Trophoblast cell (in vitro differentiated cells and primary cell): ENCODE data around the gene TMEM235.

Experiments
- DNase-seq, 2 donors: peaks; one replicate each; pipeline ENCODE4 v3.0.0-alpha.2; 2016
- H2AFZ ChIP-seq: 2 replicates; pipeline ENCODE4 v1.6.1; 2013; ENCODE audit warnings: low read length, moderate library complexity, mild to moderate bottlenecking; ENCODE audit not compliant: insufficient read depth, poor library complexity
- H2AK5ac ChIP-seq: 2 replicates; pipeline ENCODE4 v1.6.1; 2013; ENCODE audit warnings: mild to moderate bottlenecking, low read length
- H2BK120ac ChIP-seq: 2 replicates; pipeline ENCODE4 v1.6.1; 2013; ENCODE audit warnings: low read length, mild to moderate bottlenecking, moderate library complexity; ENCODE audit not compliant: insufficient read depth, poor library complexity
- H2BK12ac ChIP-seq: 2 replicates; pipeline ENCODE4 v1.6.1; 2013; ENCODE audit warnings: mild to moderate bottlenecking, low read length, moderate library complexity
- H2BK5ac ChIP-seq: 2 replicates; pipeline ENCODE4 v1.6.1; 2013; ENCODE audit warnings: low read length, low read depth, moderate library complexity, mild to moderate bottlenecking; ENCODE audit not compliant: poor library complexity
- H3K14ac ChIP-seq: 2 replicates; pipeline ENCODE4 v1.6.1; 2013; ENCODE audit warnings: mild to moderate bottlenecking, low read length
- H3K18ac ChIP-seq: 2 replicates; pipeline ENCODE4 v1.6.1; 2013; ENCODE audit warnings: mild to moderate bottlenecking, low read length
- H3K23ac ChIP-seq: 2 replicates; pipeline ENCODE4 v1.6.1; 2013; ENCODE audit warnings: low read length
- H3K27ac ChIP-seq: 2 replicates; pipeline ENCODE4 v1.5.1; 2013; ENCODE audit warnings: low read depth, mild to moderate bottlenecking, inconsistent platforms, low read length, moderate library complexity
- H3K27me3 ChIP-seq: 2 replicates; pipeline ENCODE4 v1.6.1; 2013; ENCODE audit warnings: inconsistent platforms, mild to moderate bottlenecking, low read length, moderate library complexity; ENCODE audit not compliant: insufficient read depth
- H3K36me3 ChIP-seq, 2 experiments: 1 replicate in 1 of 2; 2 replicates in 1 of 2; pipeline ENCODE4 v1.6.1; 2013; ENCODE audit warnings: low read length in 2 of 2, mild to moderate bottlenecking in 2 of 2, moderate library complexity in 1 of 2; ENCODE audit not compliant: insufficient read depth in 2 of 2, control insufficient read depth in 1 of 2
- H3K4ac ChIP-seq: 2 replicates; pipeline ENCODE4 v1.6.1; 2013; ENCODE audit warnings: low read depth, mild to moderate bottlenecking, low read length, moderate library complexity
- H3K4me1 ChIP-seq, 2 experiments: 1 replicate in 1 of 2; 2 replicates in 1 of 2; pipeline ENCODE4 v1.6.1; 2013; ENCODE audit warnings: low read length in 2 of 2, mild to moderate bottlenecking in 2 of 2, moderate library complexity in 1 of 2; ENCODE audit not compliant: insufficient read depth in 2 of 2, control insufficient read depth in 1 of 2
- H3K4me2 ChIP-seq: 2 replicates; pipeline ENCODE4 v1.6.1; 2013; ENCODE audit warnings: inconsistent platforms, mild to moderate bottlenecking, low read length, moderate library complexity
- H3K4me3 ChIP-seq: 2 replicates; pipeline ENCODE4 v1.5.1; 2013; ENCODE audit warnings: mild to moderate bottlenecking, low read depth, low read length, inconsistent platforms
- H3K79me1 ChIP-seq: one replicate; pipeline ENCODE4 v1.6.1; 2013; ENCODE audit warnings: low read length
- H3K79me2 ChIP-seq: 2 replicates; pipeline ENCODE4 v1.6.1; 2013; ENCODE audit warnings: low read length, mild to moderate bottlenecking; ENCODE audit not compliant: control insufficient read depth, insufficient read depth, poor library complexity
- H3K9ac ChIP-seq: 2 replicates; pipeline ENCODE4 v1.6.1; 2013; ENCODE audit warnings: mild to moderate bottlenecking, low read length
- H3K9me3 ChIP-seq: 2 replicates; pipeline ENCODE4 v1.6.1; 2013; ENCODE audit warnings: low read depth, mild to moderate bottlenecking, control low read depth, inconsistent platforms, low read length; ENCODE audit not compliant: insufficient read depth
- H4K12ac ChIP-seq: 2 replicates; pipeline ENCODE4 v1.6.1; 2013; ENCODE audit warnings: low read depth, mild to moderate bottlenecking, low read length, moderate library complexity
- H4K8ac ChIP-seq: 2 replicates; pipeline ENCODE4 v1.6.1; 2013; ENCODE audit warnings: low read depth, mild to moderate bottlenecking, low read length, moderate library complexity
- H4K91ac ChIP-seq: one replicate; pipeline ENCODE4 v1.6.1; 2013; ENCODE audit warnings: low read depth, mild to moderate bottlenecking, low read length, moderate library complexity
- WGBS: extraction: QIAGEN DNeasy Blood & Tissue Kit; methylation state at CpG from one replicate; pipeline ENCODE4 v1.1.7; 2013; ENCODE audit warnings: missing lambda C conversion rate; ENCODE audit not compliant: insufficient read length, insufficient coverage; ENCODE audit errors: extremely low coverage; 5-methylcytosine and 5-hydroxymethylcytosine counted together

TMEM235 gene

DNA sequence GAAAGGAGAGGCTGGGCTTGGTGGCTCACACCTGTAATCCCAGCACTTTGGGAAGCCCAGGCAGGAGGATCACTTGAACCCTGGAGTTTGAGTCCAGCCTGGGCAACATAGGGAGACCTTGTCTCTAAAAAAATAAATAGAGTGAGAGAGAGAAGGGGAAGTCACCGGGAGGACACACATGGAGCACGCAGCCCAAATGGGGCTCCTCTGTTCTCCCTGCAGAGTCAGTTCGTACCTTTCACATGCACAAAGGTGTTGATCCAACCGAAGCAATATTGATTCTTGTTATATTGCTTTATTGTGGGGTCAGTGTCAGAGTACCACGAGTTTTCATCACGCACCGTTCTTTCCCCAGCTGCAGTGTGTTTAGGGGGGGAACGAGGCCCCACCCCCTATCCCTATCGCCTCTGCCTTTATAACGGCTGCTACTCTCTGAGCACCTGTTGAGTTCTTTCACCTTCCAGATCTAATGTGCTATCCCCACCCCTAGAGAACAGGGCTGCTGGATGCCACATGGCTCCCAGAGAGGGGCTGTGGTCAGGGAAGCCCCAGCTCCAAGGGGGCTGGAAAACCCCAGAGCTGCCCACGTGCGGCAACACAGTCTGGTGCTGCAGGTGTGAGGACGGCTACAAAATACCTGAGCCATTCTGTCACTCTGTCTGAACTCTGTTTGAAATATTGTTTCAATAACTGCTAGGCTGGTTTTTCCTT lies 1.0 kb upstream of the TMEM235 start:
- H2AFZ ChIP-seq = no peak overlapping the region
- no peak overlapping the region for H3K27ac ChIP-seq
- WGBS = no CpG with 5 or more reads among the region's 13 CpGs
- H3K36me3 ChIP-seq = no peaks in the 10 kb centered on the region
- H3K79me1 ChIP-seq = no peaks in the 10 kb centered on the region
- H2BK5ac ChIP-seq = no peak overlapping the region
- H3K14ac ChIP-seq = no peak overlapping the region
- H3K9me3 ChIP-seq = peaks cover 2% of the 10 kb centered on the region
- no peaks in the 10 kb centered on the region for H3K79me2 ChIP-seq
- H3K4ac ChIP-seq = no peak overlapping the region
- no peak overlapping the region for H2AK5ac ChIP-seq
- H3K4me3 ChIP-seq = no peak overlapping the region
- no peak overlapping the region for H4K91ac ChIP-seq
- H3K4me1 ChIP-seq = peaks cover 0 to 5% of the 10 kb centered on the region in 2 experiments
- no peak overlapping the region for H2BK120ac ChIP-seq
- H3K9ac ChIP-seq = no peak overlapping the region
- H2BK12ac ChIP-seq = no peak overlapping the region
- no peak overlapping the region for H3K18ac ChIP-seq
- no peak overlapping the region for H4K8ac ChIP-seq
- no peak overlapping the region for H4K12ac ChIP-seq
- H3K23ac ChIP-seq = no peak overlapping the region
- peaks cover 23% of the 10 kb centered on the region for H3K27me3 ChIP-seq
- H3K4me2 ChIP-seq = no peak overlapping the region
- peak in 1 of 2 donors; percentile 6 for DNase-seq

DNA sequence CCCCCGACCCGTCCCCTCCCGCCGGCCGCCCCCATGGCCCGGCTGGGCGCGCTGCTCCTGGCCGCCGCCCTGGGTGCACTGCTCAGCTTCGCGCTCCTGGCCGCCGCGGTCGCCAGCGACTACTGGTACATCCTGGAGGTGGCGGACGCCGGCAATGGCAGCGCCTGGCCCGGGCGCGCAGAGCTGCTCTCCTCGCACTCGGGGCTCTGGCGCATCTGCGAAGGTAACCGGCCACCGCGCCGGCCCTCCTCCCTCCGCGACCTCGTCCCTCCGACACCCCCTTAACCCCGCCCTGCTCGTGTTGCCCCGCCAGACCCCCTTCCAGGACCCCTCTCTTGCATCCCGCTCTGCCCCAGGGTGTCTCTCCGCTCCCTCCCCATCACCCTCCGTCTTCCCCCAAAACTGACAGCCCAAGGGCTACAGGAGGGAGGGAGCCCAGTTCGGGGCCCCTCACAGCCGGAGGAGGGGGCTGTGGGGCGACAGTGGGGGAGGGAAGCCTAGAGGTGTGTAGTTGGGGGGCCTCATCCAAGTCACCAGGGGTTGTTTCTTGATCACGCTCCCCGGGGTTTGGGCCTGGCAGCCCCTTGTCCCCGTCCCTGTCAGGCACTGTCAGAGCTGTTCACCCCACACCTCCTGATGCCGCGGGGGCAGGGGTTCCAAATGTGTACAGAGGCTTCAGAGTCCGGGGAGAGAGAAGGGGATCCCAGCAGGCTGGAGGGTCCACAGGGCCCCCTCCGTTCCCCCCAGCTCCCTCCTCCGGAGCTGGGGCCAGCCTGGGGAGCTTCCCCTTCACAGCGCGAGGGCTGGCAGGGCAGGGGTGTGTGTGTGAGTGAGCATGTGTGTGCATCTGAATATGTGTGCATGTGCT lies 794 bp downstream of the TMEM235 start:
- Histone ChIP-seq H2AK5ac (no peak overlapping the region), H2BK120ac (no peak overlapping the region), H3K23ac (no peak overlapping the region), H2AFZ (no peak overlapping the region), H3K79me2 (no peaks in the 10 kb centered on the region), H3K4ac (no peak overlapping the region), H3K14ac (no peak overlapping the region), H3K9ac (no peak overlapping the region), H2BK5ac (no peak overlapping the region), H3K27ac (no peak overlapping the region), H4K8ac (no peak overlapping the region), H2BK12ac (no peak overlapping the region), H3K18ac (no peak overlapping the region), H3K36me3 (no peaks in the 10 kb centered on the region), H3K4me3 (no peak overlapping the region), H3K27me3 (peaks cover 23% of the 10 kb centered on the region), H4K12ac (no peak overlapping the region), H3K4me1 (peaks cover 0 to 5% of the 10 kb centered on the region in 2 experiments), H4K91ac (no peak overlapping the region), H3K79me1 (no peaks in the 10 kb centered on the region), H3K9me3 (peaks cover 2% of the 10 kb centered on the region), H3K4me2 (peak overlapping the region; percentile 21)
- no peak for DNase-seq
- WGBS = no CpG with 5 or more reads among the region's 55 CpGs

DNA sequence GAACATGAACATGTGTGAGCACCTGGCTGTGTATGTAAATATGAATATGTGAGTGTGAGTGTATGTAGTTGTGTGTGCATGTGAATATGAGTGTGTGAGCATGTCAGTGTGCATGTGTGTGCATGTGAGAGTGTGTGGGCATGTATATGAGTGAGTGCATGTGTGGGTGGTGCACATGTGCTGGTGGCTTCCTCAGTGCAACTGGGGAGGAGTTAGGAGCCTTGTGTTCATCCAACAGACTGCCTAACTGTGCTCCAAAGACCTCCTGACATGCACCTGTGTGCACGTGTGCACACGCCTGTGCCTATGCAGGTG lies 1.4 kb downstream of the TMEM235 start:
- no peak overlapping the region for H4K8ac ChIP-seq
- no peak overlapping the region for H2AK5ac ChIP-seq
- no peak overlapping the region for H3K23ac ChIP-seq
- H3K9ac ChIP-seq = no peak overlapping the region
- H2AFZ ChIP-seq = no peak overlapping the region
- peaks cover 23% of the 10 kb centered on the region for H3K27me3 ChIP-seq
- peaks cover 2% of the 10 kb centered on the region for H3K9me3 ChIP-seq
- H3K4ac ChIP-seq = no peak overlapping the region
- no peak overlapping the region for H3K14ac ChIP-seq
- peaks cover 0 to 5% of the 10 kb centered on the region in 2 experiments for H3K4me1 ChIP-seq
- H4K91ac ChIP-seq = no peak overlapping the region
- no peak for DNase-seq
- WGBS = no CpG with 5 or more reads among the region's 2 CpGs
- H3K4me3 ChIP-seq = no peak overlapping the region
- H3K4me2 ChIP-seq = no peak overlapping the region
- H3K27ac ChIP-seq = no peak overlapping the region
- no peaks in the 10 kb centered on the region for H3K36me3 ChIP-seq
- H3K79me1 ChIP-seq = no peaks in the 10 kb centered on the region
- no peak overlapping the region for H3K18ac ChIP-seq
- H2BK12ac ChIP-seq = no peak overlapping the region
- no peaks in the 10 kb centered on the region for H3K79me2 ChIP-seq
- H4K12ac ChIP-seq = no peak overlapping the region
- H2BK120ac ChIP-seq = no peak overlapping the region
- H2BK5ac ChIP-seq = no peak overlapping the region

DNA sequence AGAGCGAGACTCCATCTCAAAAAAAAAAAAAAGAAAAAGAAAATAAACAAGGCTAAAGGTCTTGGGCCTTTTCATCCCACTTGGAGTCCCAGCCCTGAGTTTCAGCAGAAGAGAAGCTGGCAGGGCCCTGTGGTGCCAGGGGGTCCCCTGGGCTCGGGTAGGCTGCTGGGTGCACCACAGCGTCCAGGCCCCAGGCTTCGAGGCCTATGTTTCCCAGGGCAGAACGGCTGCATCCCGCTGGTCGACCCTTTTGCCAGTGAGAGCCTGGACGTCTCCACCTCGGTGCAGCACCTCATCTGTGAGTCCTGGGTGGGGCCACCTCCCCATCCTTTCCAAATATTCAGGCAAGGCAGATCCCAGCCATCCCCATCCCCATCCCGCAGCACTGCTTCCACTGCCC lies 2.2 kb downstream of the TMEM235 start:
- Histone ChIP-seq H2BK120ac (no peak overlapping the region), H3K4ac (no peak overlapping the region), H2BK12ac (no peak overlapping the region), H3K18ac (no peak overlapping the region), H2AFZ (no peak overlapping the region), H3K14ac (no peak overlapping the region), H3K4me3 (no peak overlapping the region), H3K79me2 (no peaks in the 10 kb centered on the region), H4K91ac (no peak overlapping the region), H3K9ac (no peak overlapping the region), H3K27ac (no peak overlapping the region), H3K27me3 (peaks cover 23% of the 10 kb centered on the region), H3K23ac (no peak overlapping the region), H3K79me1 (no peaks in the 10 kb centered on the region), H3K4me1 (peaks cover 0 to 5% of the 10 kb centered on the region in 2 experiments), H2BK5ac (no peak overlapping the region), H2AK5ac (no peak overlapping the region), H3K36me3 (no peaks in the 10 kb centered on the region), H3K9me3 (peaks cover 2% of the 10 kb centered on the region), H4K8ac (no peak overlapping the region), H4K12ac (no peak overlapping the region), H3K4me2 (no peak overlapping the region)
- no peak for DNase-seq
- WGBS = no CpG with 5 or more reads among the region's 10 CpGs
